H1 (cell line): ENCODE measurements around the gene LIPC.

ENCODE experiments used
- ATF3 ChIP-seq: IDR thresholded peaks from 2 replicates; pipeline ENCODE4 v1.6.1; 2011; ENCODE audit warnings: low read depth, mild to moderate bottlenecking, low read length; ENCODE audit not compliant: insufficient read depth
- CBX5 ChIP-seq: fragments of 300-800, 300-1000 bp; sonication (generic); IDR thresholded peaks from 2 replicates; pipeline ENCODE4 v1.7.1; 2016; ENCODE audit warnings: antibody characterized with exemption, low read length, low read depth
- CEBPB ChIP-seq: IDR thresholded peaks from 2 replicates; pipeline ENCODE4 v1.6.1; 2012; ENCODE audit warnings: low read depth, low read length
- CTCF ChIP-seq, 3 experiments: IDR thresholded peaks; 1 replicate in 2 of 3; 2 replicates in 1 of 3; pipeline versions ENCODE4 v1.5.1 to v1.6.1; 2011; ENCODE audit warnings: low read length in 3 of 3, mild to moderate bottlenecking in 3 of 3, inconsistent platforms in 2 of 3, low read depth in 1 of 3, moderate library complexity in 1 of 3; ENCODE audit not compliant: insufficient read depth in 1 of 3; ENCODE audit errors: control extremely low read depth in 1 of 3
- EP300 ChIP-seq, 2 experiments: IDR thresholded peaks; 1 replicate in 1 of 2; 2 replicates in 1 of 2; pipeline ENCODE4 v1.6.1; 2011 to 2012; ENCODE audit warnings: low read depth in 2 of 2, low read length in 2 of 2, mild to moderate bottlenecking in 2 of 2, borderline replicate concordance in 1 of 2, inconsistent platforms in 1 of 2, moderate library complexity in 1 of 2
- GABPA ChIP-seq: IDR thresholded peaks from 2 replicates; pipeline ENCODE4 v1.6.1; 2011; ENCODE audit warnings: mild to moderate bottlenecking, low read length, moderate library complexity, borderline replicate concordance; ENCODE audit not compliant: insufficient read depth
- MAFK ChIP-seq: IDR thresholded peaks from 2 replicates; pipeline ENCODE4 v1.6.1; 2012; ENCODE audit warnings: low read depth, mild to moderate bottlenecking, improper control_type of control experiment, low read length
- MAX ChIP-seq: IDR thresholded peaks from 2 replicates; pipeline ENCODE4 v1.6.1; 2012; ENCODE audit warnings: inconsistent platforms
- POLR2A ChIP-seq, 2 experiments: IDR thresholded peaks; 1 replicate in 1 of 2; 2 replicates in 1 of 2; pipeline ENCODE4 v1.6.1; 2011; ENCODE audit warnings: low read depth in 2 of 2, low read length in 2 of 2, mild to moderate bottlenecking in 2 of 2; ENCODE audit errors: control extremely low read depth in 1 of 2
- SP2 ChIP-seq: IDR thresholded peaks from 2 replicates; pipeline ENCODE4 v1.6.1; 2012; ENCODE audit warnings: mild to moderate bottlenecking, low read length, inconsistent platforms
- TAF1 ChIP-seq: IDR thresholded peaks from 2 replicates; pipeline ENCODE4 v1.6.1; 2011; ENCODE audit warnings: mild to moderate bottlenecking, low read depth, low read length
- USF2 ChIP-seq: IDR thresholded peaks from 2 replicates; pipeline ENCODE4 v1.6.1; 2011; ENCODE audit warnings: low read length, improper control_type of control experiment

GRCh38 chr15:58406811-58407210, 25.0 kb upstream of the LIPC start:
- TF ChIP-seq GABPA, result no peak
- TF ChIP-seq ATF3, result no peak
- no peak for TF ChIP-seq CBX5
- no peak for TF ChIP-seq CTCF (IDR thresholded peaks at IDR 0.05; ENCODE audit: control extremely low read depth in 1 of 3, insufficient read depth in 1 of 3, low read depth in 1 of 3, low read length in 3 of 3)
- TF ChIP-seq SP2, result no peak
- TF ChIP-seq USF2, result no peak
- TF ChIP-seq POLR2A (IDR thresholded peaks at IDR 0.05; ENCODE audit: control extremely low read depth in 1 of 2, low read depth in 2 of 2, low read length in 2 of 2), result no peak
- no peak for TF ChIP-seq MAX
- TF ChIP-seq EP300 (IDR thresholded peaks at IDR 0.05; ENCODE audit: borderline replicate concordance in 1 of 2, low read depth in 2 of 2, low read length in 2 of 2), result no peak
- TF ChIP-seq CEBPB, result no peak
- no peak for TF ChIP-seq TAF1
- TF ChIP-seq MAFK, result no peak
